IMR-90 (cell line): ENCODE measurements around the gene SULT1E1. TPM values are rescaled to one million over a fixed set of nuclear protein-coding genes. Genes with fewer than 3 reads are reported as not detected.

Source experiments
- ATAC-seq: fragments of 200-7000 bp; cut with Tn5 transposase; 2 replicates; pipeline ENCODE4 v1.9.1; 2020; ENCODE audit warnings: low read depth, mild to moderate bottlenecking, moderate library complexity
- BruUV-seq: library from RNA; stranded (reverse); fragments of 400-500 nt; replicated peaks from 2 replicates; lab custom pipeline; 2021; lab: Mats Ljungman, UMichigan
- CTCF ChIA-PET: fragments of 300-600 bp; formaldehyde crosslinking; extraction: SDS; loops from one replicate; lab custom pipeline; 2021; ENCODE audit warnings: antibody characterized with exemption; lab: Yijun Ruan, JAX
- POLR2A ChIA-PET: fragments of 300-600 bp; sonication (Branson Sonifier 250); formaldehyde crosslinking; loops from one replicate; lab custom pipeline; 2022; ENCODE audit warnings: antibody characterized with exemption; ENCODE audit not compliant: unreplicated experiment; lab: Charles Lee
- DNase-seq: peaks from one replicate; pipeline ENCODE4 v3.0.0; 2013
- H2AFZ ChIP-seq: replicated peaks from 2 replicates; pipeline ENCODE3; 2013; ENCODE audit warnings: low read length, mild to moderate bottlenecking; ENCODE audit not compliant: poor library complexity
- H2AK5ac ChIP-seq: 2 replicates; pipeline ENCODE4 v1.6.1; 2013; ENCODE audit warnings: low read depth, low read length, inconsistent platforms
- H2AK9ac ChIP-seq: replicated peaks from 2 replicates; pipeline ENCODE3; 2013; ENCODE audit warnings: mild to moderate bottlenecking, low read depth, low read length, moderate library complexity; ENCODE audit not compliant: poor library complexity
- H2BK120ac ChIP-seq: 2 replicates; pipeline ENCODE4 v1.6.1; 2013; ENCODE audit warnings: low read depth, low read length, inconsistent platforms
- H2BK15ac ChIP-seq: 3 replicates; pipeline ENCODE4 v1.6.1; 2013; ENCODE audit warnings: low read depth, low read length, inconsistent platforms
- H2BK20ac ChIP-seq: 2 replicates; pipeline ENCODE4 v1.6.1; 2013; ENCODE audit warnings: low read depth, mild to moderate bottlenecking, inconsistent platforms, low read length, moderate library complexity
- H2BK5ac ChIP-seq: 2 replicates; pipeline ENCODE4 v1.6.1; 2013; ENCODE audit warnings: mild to moderate bottlenecking, low read depth, low read length, inconsistent platforms; ENCODE audit not compliant: poor library complexity, severe bottlenecking
- H3K14ac ChIP-seq: replicated peaks from 2 replicates; pipeline ENCODE4 v1.6.1; 2013; ENCODE audit warnings: low read depth, low read length, inconsistent platforms
- H3K18ac ChIP-seq: 2 replicates; pipeline ENCODE4 v1.6.1; 2013; ENCODE audit warnings: low read depth, low read length, control low read depth
- H3K23ac ChIP-seq: 2 replicates; pipeline ENCODE4 v1.6.1; 2013; ENCODE audit warnings: low read depth, low read length, inconsistent platforms
- H3K27ac ChIP-seq: 2 replicates; pipeline ENCODE4 v1.5.1; 2013; ENCODE audit warnings: mild to moderate bottlenecking, control low read depth, low read length; ENCODE audit not compliant: insufficient read depth
- H3K27me3 ChIP-seq: 2 replicates; pipeline ENCODE4 v1.6.1; 2013; ENCODE audit warnings: low read length; ENCODE audit not compliant: control insufficient read depth, insufficient read depth
- H3K36me3 ChIP-seq: 2 replicates; pipeline ENCODE4 v1.6.1; 2013; ENCODE audit warnings: low read length, mixed read lengths; ENCODE audit not compliant: control insufficient read depth, insufficient read depth
- H3K4ac ChIP-seq: 2 replicates; pipeline ENCODE4 v1.6.1; 2013; ENCODE audit warnings: low read depth, low read length, inconsistent platforms
- H3K4me1 ChIP-seq: 2 replicates; pipeline ENCODE4 v1.6.1; 2013; ENCODE audit warnings: low read length, mixed read lengths; ENCODE audit not compliant: control insufficient read depth, insufficient read depth
- H3K4me2 ChIP-seq: 2 replicates; pipeline ENCODE4 v1.6.1; 2013; ENCODE audit warnings: low read depth, mild to moderate bottlenecking, control low read depth, low read length, moderate library complexity
- H3K4me3 ChIP-seq: 2 replicates; pipeline ENCODE4 v1.5.1; 2013; ENCODE audit warnings: low read depth, mild to moderate bottlenecking, control low read depth, low read length, moderate library complexity; ENCODE audit not compliant: insufficient read depth
- H3K56ac ChIP-seq: 2 replicates; pipeline ENCODE4 v1.6.1; 2013; ENCODE audit warnings: low read length, inconsistent platforms; ENCODE audit not compliant: insufficient read depth; ENCODE audit errors: extremely low read depth
- H3K79me1 ChIP-seq, 2 experiments: 2 replicates each; pipeline ENCODE4 v1.6.1; 2013; ENCODE audit warnings: low read length in 2 of 2, inconsistent platforms in 1 of 2, low read depth in 1 of 2
- H3K9ac ChIP-seq: 2 replicates; pipeline ENCODE4 v1.6.1; 2013; ENCODE audit warnings: low read depth, low read length, control low read depth
- H3K9me1 ChIP-seq: 2 replicates; pipeline ENCODE4 v1.6.1; 2013; ENCODE audit warnings: low read length, inconsistent platforms; ENCODE audit not compliant: insufficient read depth
- H3K9me3 ChIP-seq: 2 replicates; pipeline ENCODE4 v1.6.1; 2013; ENCODE audit warnings: low read length; ENCODE audit not compliant: control insufficient read depth, insufficient read depth
- H4K20me1 ChIP-seq: 2 replicates; pipeline ENCODE4 v1.6.1; 2013; ENCODE audit warnings: low read length, inconsistent platforms; ENCODE audit not compliant: insufficient read depth
- H4K5ac ChIP-seq: 2 replicates; pipeline ENCODE4 v1.6.1; 2013; ENCODE audit warnings: mild to moderate bottlenecking, low read depth, low read length, control low read depth
- H4K8ac ChIP-seq, 2 experiments: 2 replicates each; pipeline ENCODE4 v1.6.1; 2013; ENCODE audit warnings: low read depth in 2 of 2, low read length in 2 of 2, control low read depth in 1 of 2, inconsistent platforms in 1 of 2
- H4K91ac ChIP-seq: 2 replicates; pipeline ENCODE4 v1.6.1; 2013; ENCODE audit warnings: low read depth, low read length, inconsistent platforms; ENCODE audit not compliant: insufficient read depth
- POLR2A ChIP-seq: IDR thresholded peaks from 2 replicates; pipeline ENCODE4 v1.6.1; 2012; ENCODE audit warnings: mild to moderate bottlenecking, low read depth, low read length
- WGBS, 2 experiments: methylation state at CpG; one replicate each; pipeline versions ENCODE4 v1.1.5 to v1.1.7; 2013; ENCODE audit warnings: missing lambda C conversion rate in 2 of 2; ENCODE audit not compliant: insufficient read length in 1 of 2; ENCODE audit errors: extremely low coverage in 2 of 2; 5-methylcytosine and 5-hydroxymethylcytosine counted together
- dilution Hi-C: fragments of 300-500 bp; cut with HindIII; formaldehyde crosslinking; loops from one replicate; pipeline ENCODE4 v1.14.3; 2018; ENCODE audit warnings: low sequenced_read_pairs; ENCODE audit not compliant: unreplicated experiment
- in situ Hi-C: fragments of 300-500 bp; cut with MboI; formaldehyde crosslinking; loops from 3 replicates; pipeline ENCODE4 v1.14.3; 2019; ENCODE audit warnings: low sequenced_read_pairs, inconsistent platforms, mixed read lengths
- intact Hi-C: fragments of 100-400 bp; cut with micrococcal nuclease; formaldehyde crosslinking; loops from 2 replicates; pipeline ENCODE4 v1.10.0; 2022
- polyA plus RNA-seq, 3 experiments: library from polyadenylated mRNA; depleted of rRNA; stranded (reverse); fragments of >200 nt; gene quantifications; 2 replicates each; pipeline ENCODE4 v1.2.3, GENCODE V29; 2012; ENCODE audit warnings: low replicate concordance in 1 of 3
- total RNA-seq: library from RNA; depleted of rRNA; stranded (reverse); fragments of >200 nt; gene quantifications from 2 replicates; pipeline ENCODE4 v1.2.3, GENCODE V29; 2012

The SULT1E1 gene
- total and polyA plus RNA-seq, 2 of the 4 experiments (the other 2 are of a cell fraction), result not detected

DNA sequence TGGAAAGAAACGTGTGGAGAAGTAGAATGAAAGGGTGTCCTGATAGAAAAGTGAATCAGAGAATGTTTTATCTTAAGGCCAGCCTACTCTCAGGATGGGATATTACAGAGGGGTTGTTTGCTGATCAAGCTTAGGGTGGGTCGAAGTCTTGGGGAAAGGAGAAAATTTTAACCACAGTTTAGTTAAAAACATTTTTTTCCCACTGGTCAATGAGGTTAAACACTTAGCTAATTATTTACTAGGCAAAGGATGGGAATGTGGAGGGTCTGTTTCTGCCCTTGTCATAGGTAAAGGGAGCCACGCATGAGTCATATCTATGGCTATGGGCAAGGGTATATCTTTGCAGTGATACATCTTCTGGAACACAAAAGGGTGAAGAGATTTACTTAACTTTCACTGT is 16.1 kb upstream of the SULT1E1 start:
- intact Hi-C loops (no loop called here), in situ Hi-C loops (no loop called here), dilution Hi-C loops (no loop called here)
- Histone ChIP-seq H4K5ac (no peak overlapping the region), H3K14ac (no peak overlapping the region), H2AFZ (no peak overlapping the region), H2AK5ac (no peak overlapping the region), H3K56ac (no peak overlapping the region), H3K18ac (no peak overlapping the region), H3K79me1 (no peaks in the 10 kb centered on the region), H2BK20ac (no peak overlapping the region), H3K4me3 (no peak overlapping the region), H4K20me1 (no peaks in the 10 kb centered on the region), H4K8ac (no peak overlapping the region), H3K27me3 (no peaks in the 10 kb centered on the region), H2BK15ac (no peak overlapping the region), H3K27ac (no peak overlapping the region), H2AK9ac (no peak overlapping the region), H3K9ac (no peak overlapping the region), H2BK120ac (no peak overlapping the region), H3K9me1 (no peaks in the 10 kb centered on the region), H3K4me2 (no peak overlapping the region), H4K91ac (no peak overlapping the region), H3K36me3 (no peaks in the 10 kb centered on the region), H3K9me3 (no peaks in the 10 kb centered on the region), H3K23ac (no peak overlapping the region), H3K4me1 (no peaks in the 10 kb centered on the region), H2BK5ac (no peak overlapping the region), H3K4ac (no peak overlapping the region)
- CTCF ChIA-PET, result no interaction called here
- no peak for DNase-seq
- no peak for ATAC-seq
- POLR2A ChIA-PET, result no interaction called here
- BruUV-seq, result no TSS peak
- TF ChIP-seq POLR2A, result no peak
- no CpG with 5 or more reads among the region's 3 CpGs for WGBS, 2 experiments
